Bronchial epithelial cell (primary cell): ENCODE results near the gene NPFF. TPM values are rescaled to one million over a fixed set of nuclear protein-coding genes. Genes with fewer than 3 reads are reported as not detected.
"Not testable (repeated sequence)": the region's sequence is repeated elsewhere in the genome, so short reads cannot be mapped to it uniquely, and the experiment has no call there.

ENCODE experiments used
- DNase-seq: peaks from one replicate; pipeline ENCODE4 v3.0.0-alpha.2; 2010; ENCODE audit warnings: low read depth
- FAIRE-seq: peaks from 2 replicates; lab custom pipeline; 2011; peaks lifted over from hg19 to GRCh38; lab: Jason Lieb, UNC
- H3K27me3 ChIP-seq: 2 replicates; pipeline ENCODE4 v1.5.1; 2011; ENCODE audit warnings: low read length; ENCODE audit not compliant: control insufficient read depth, insufficient read depth
- H3K36me3 ChIP-seq: 2 replicates; pipeline ENCODE4 v1.5.1; 2011; ENCODE audit warnings: low read length; ENCODE audit not compliant: control insufficient read depth, insufficient read depth
- H3K4me3 ChIP-seq: 2 replicates; pipeline ENCODE4 v1.5.1; 2011; ENCODE audit warnings: mild to moderate bottlenecking, low read depth, low read length, control low read depth
- CTCF ChIP-seq: IDR thresholded peaks from 2 replicates; pipeline ENCODE4 v1.5.1; 2011; ENCODE audit warnings: mild to moderate bottlenecking, moderate library complexity, low read length, control low read depth, inconsistent platforms; ENCODE audit not compliant: insufficient read depth, severe bottlenecking
- total RNA-seq: library from RNA; depleted of rRNA; stranded (reverse); fragments of >200 nt; gene quantifications from 2 replicates; pipeline ENCODE4 v1.2.1, GENCODE V29; 2014

NPFF gene
- total RNA-seq, 1 donor from 2014 or later = not detected

GRCh38 chr12:53483225-53483978 is 23.9 kb downstream of the NPFF start:
- FAIRE-seq (no peak), DNase-seq (no peak)
- no peak overlapping the region for H3K4me3 ChIP-seq
- peaks cover 26% of the 10 kb centered on the region for H3K36me3 ChIP-seq
- no peak for TF ChIP-seq CTCF
- H3K27me3 ChIP-seq = no peaks in the 10 kb centered on the region

- DNase-seq (no peak), FAIRE-seq (no peak)
- peaks cover 23% of the 10 kb centered on the region for H3K36me3 ChIP-seq
- no peaks in the 10 kb centered on the region for H3K27me3 ChIP-seq
- H3K4me3 ChIP-seq = no peak overlapping the region
- TF ChIP-seq CTCF = no peak
Measured at GRCh38 chr12:53482626-53483168, 24.6 kb downstream of the NPFF start.

- Histone ChIP-seq H3K36me3 (peaks cover 23% of the 10 kb centered on the region), H3K4me3 (no peak overlapping the region), H3K27me3 (no peaks in the 10 kb centered on the region)
- FAIRE-seq (no peak), DNase-seq (no peak)
- peak; percentile 20 for TF ChIP-seq CTCF
Measured at GRCh38 chr12:53481939-53482586, 25.2 kb downstream of the NPFF start.

- DNase-seq, H3K4me3 ChIP-seq, FAIRE-seq, H3K27me3 ChIP-seq: not testable (repeated sequence)
- peaks cover 26% of the 10 kb centered on the region for H3K36me3 ChIP-seq
Measured at GRCh38 chr12:53481458-53481857, 25.8 kb downstream of the NPFF start.

- no peak for FAIRE-seq
- DNase-seq = no peak
- H3K36me3 ChIP-seq = peaks cover 30% of the 10 kb centered on the region
- no peak overlapping the region for H3K4me3 ChIP-seq
- TF ChIP-seq CTCF = no peak
- H3K27me3 ChIP-seq = no peaks in the 10 kb centered on the region
Measured at GRCh38 chr12:53480491-53481442, 26.5 kb downstream of the NPFF start.
